Glomerular visceral epithelial cell (primary cell): Measurements from ENCODE around the gene PRPS2.

Source experiments
- DNase-seq: peaks from one replicate; pipeline ENCODE4 v3.0.0-alpha.2; 2016; ENCODE audit errors: extremely low spot score

Gene PRPS2

GRCh38 chrX:12791257-12792228, at the start of gene PRPS2:
PRPS2 (plus strand) TSS chrX:12791412; CDS start chrX:12791498, 86 bp downstream.
- peak; percentile 59 for DNase-seq

GRCh38 chrX:12741416-12741815, 49.8 kb upstream of the PRPS2 start:
- no peak for DNase-seq

- no peak for DNase-seq
These were observed 43.8 kb upstream of the PRPS2 start for GRCh38 chrX:12747433-12747832.

GRCh38 chrX:12751887-12752286, 39.3 kb upstream of the PRPS2 start:
- no peak for DNase-seq

GRCh38 chrX:12753366-12753765, 37.8 kb upstream of the PRPS2 start:
- no peak for DNase-seq

GRCh38 chrX:12758291-12758690, 32.9 kb upstream of the PRPS2 start:
- DNase-seq = peak; percentile 2

- no peak for DNase-seq
These were observed 23.4 kb upstream of the PRPS2 start for GRCh38 chrX:12767856-12768255.

- DNase-seq = no peak
These were observed 22.7 kb upstream of the PRPS2 start for GRCh38 chrX:12768491-12768890.

- DNase-seq = peak; percentile 4
These were observed 20.8 kb upstream of the PRPS2 start for GRCh38 chrX:12770440-12770839.

- peak; percentile 37 for DNase-seq
These were observed 19.7 kb upstream of the PRPS2 start for GRCh38 chrX:12771445-12772069.

GRCh38 chrX:12777670-12778069, 13.5 kb upstream of the PRPS2 start:
- DNase-seq = peak; percentile 9

- DNase-seq = peak; percentile 70
These were observed 11.7 kb upstream of the PRPS2 start for GRCh38 chrX:12779534-12779933.

GRCh38 chrX:12788645-12789044, 2.6 kb upstream of the PRPS2 start:
- no peak for DNase-seq

- DNase-seq = no peak
These were observed 1.2 kb upstream of the PRPS2 start for GRCh38 chrX:12789976-12790375.

- DNase-seq = no peak
These were observed 341 bp upstream of the PRPS2 start for GRCh38 chrX:12790885-12791256.

- DNase-seq = no peak
These were observed 1.5 kb downstream of the PRPS2 start for GRCh38 chrX:12792711-12793110.

- no peak for DNase-seq
These were observed 3.4 kb downstream of the PRPS2 start for GRCh38 chrX:12794654-12795053.

- DNase-seq = no peak
These were observed 7.4 kb downstream of the PRPS2 start for GRCh38 chrX:12798601-12799000.

- no peak for DNase-seq
These were observed 7.9 kb downstream of the PRPS2 start for GRCh38 chrX:12799118-12799517.

- no peak for DNase-seq
These were observed 11.5 kb downstream of the PRPS2 start for GRCh38 chrX:12802741-12803140.

- no peak for DNase-seq
These were observed 13.4 kb downstream of the PRPS2 start for GRCh38 chrX:12804655-12805054.

GRCh38 chrX:12805333-12805732, 14.1 kb downstream of the PRPS2 start:
- DNase-seq = no peak

GRCh38 chrX:12811658-12812057, 20.4 kb downstream of the PRPS2 start:
- DNase-seq = no peak
